CD4-positive, alpha-beta memory T cell (primary cell): ENCODE measurements around the gene STAC2. TPM values are rescaled to one million over a fixed set of nuclear protein-coding genes. Genes with fewer than 3 reads are reported as not detected.

Experiments used
- CTCF ChIA-PET: fragments of 350-600 bp; sonication (Branson Sonifier 250); formaldehyde crosslinking; loops from one replicate; lab custom pipeline; 2021; ENCODE audit warnings: inconsistent platforms; ENCODE audit not compliant: partially characterized antibody; lab: Charles Lee
- POLR2A ChIA-PET: fragments of 350-600 bp; sonication (Branson Sonifier 250); formaldehyde crosslinking; loops from one replicate; lab custom pipeline; 2021; ENCODE audit not compliant: partially characterized antibody; lab: Charles Lee
- DNase-seq, 5 donors: peaks; one replicate each; pipeline versions ENCODE4 v3.0.0 to v3.0.0-alpha.2; 2020 to 2022; ENCODE audit warnings: mixed read lengths in 1 of 5
- H3K27ac ChIP-seq: one replicate; pipeline ENCODE4 v1.7.0; 2013; ENCODE audit warnings: low read depth, low read length
- H3K27me3 ChIP-seq: 2 replicates; pipeline ENCODE4 v1.7.0; 2013; ENCODE audit warnings: mild to moderate bottlenecking, low read length, moderate library complexity; ENCODE audit not compliant: insufficient read depth
- H3K36me3 ChIP-seq: 2 replicates; pipeline ENCODE4 v1.7.0; 2013; ENCODE audit warnings: mild to moderate bottlenecking, low read length, moderate library complexity; ENCODE audit not compliant: insufficient read depth
- H3K4me1 ChIP-seq: 2 replicates; pipeline ENCODE4 v1.7.0; 2013; ENCODE audit warnings: mild to moderate bottlenecking, low read length, moderate library complexity; ENCODE audit not compliant: insufficient read depth
- H3K4me3 ChIP-seq, 2 donors: one replicate each; pipeline ENCODE4 v1.7.0; 2013; ENCODE audit warnings: low read length in 2 of 2, mild to moderate bottlenecking in 1 of 2
- H3K9me3 ChIP-seq, 2 donors: one replicate each; pipeline ENCODE4 v1.7.0; 2013; ENCODE audit warnings: low read length in 2 of 2, control low read depth in 1 of 2; ENCODE audit not compliant: control insufficient read depth in 1 of 2
- H3K27ac Mint-ChIP-seq, 7 donors: one replicate each; pipeline ENCODE4 v1.8.0; 2020 to 2021; ENCODE audit warnings: mixed read lengths in 7 of 7, mild to moderate bottlenecking in 6 of 7, inconsistent platforms in 3 of 7, moderate library complexity in 3 of 7
- H3K27me3 Mint-ChIP-seq, 2 donors: one replicate each; pipeline ENCODE4 v1.8.0; 2020 to 2021; ENCODE audit warnings: mixed read lengths in 2 of 2
- H3K36me3 Mint-ChIP-seq, 2 donors: one replicate each; pipeline ENCODE4 v1.8.0; 2020 to 2021; ENCODE audit warnings: mixed read lengths in 2 of 2, inconsistent platforms in 1 of 2, mild to moderate bottlenecking in 1 of 2
- H3K4me1 Mint-ChIP-seq, 4 donors: one replicate each; pipeline ENCODE4 v1.8.0; 2020 to 2021; ENCODE audit warnings: mixed read lengths in 4 of 4, mild to moderate bottlenecking in 1 of 4
- H3K4me3 Mint-ChIP-seq, 8 donors: one replicate each; pipeline ENCODE4 v1.8.0; 2020 to 2021; ENCODE audit warnings: mixed read lengths in 8 of 8, mild to moderate bottlenecking in 7 of 8, moderate library complexity in 6 of 8, inconsistent platforms in 3 of 8
- H3K9me3 Mint-ChIP-seq, 8 donors: one replicate each; pipeline ENCODE4 v1.8.0; 2020 to 2021; ENCODE audit warnings: mixed read lengths in 8 of 8, mild to moderate bottlenecking in 5 of 8, inconsistent platforms in 3 of 8, moderate library complexity in 1 of 8
- intact Hi-C: fragments of 100-400 bp; cut with micrococcal nuclease; formaldehyde crosslinking; loops from one replicate; pipeline ENCODE4 v1.15.1; 2023
- polyA plus RNA-seq, 2 donors: library from polyadenylated mRNA; unstranded; fragments of 300-500 nt; fragmentation: Illumina TruSeq; gene quantifications; one replicate each; pipeline ENCODE4 v1.2.3, GENCODE V29; 2021
- total RNA-seq, 2 experiments: library from RNA; stranded (reverse); gene quantifications; one replicate each; pipeline ENCODE4 v1.2.3, GENCODE V29; 2021

STAC2 gene
- total and polyA plus RNA-seq, 4 experiments from 2014 or later: not detected

DNA sequence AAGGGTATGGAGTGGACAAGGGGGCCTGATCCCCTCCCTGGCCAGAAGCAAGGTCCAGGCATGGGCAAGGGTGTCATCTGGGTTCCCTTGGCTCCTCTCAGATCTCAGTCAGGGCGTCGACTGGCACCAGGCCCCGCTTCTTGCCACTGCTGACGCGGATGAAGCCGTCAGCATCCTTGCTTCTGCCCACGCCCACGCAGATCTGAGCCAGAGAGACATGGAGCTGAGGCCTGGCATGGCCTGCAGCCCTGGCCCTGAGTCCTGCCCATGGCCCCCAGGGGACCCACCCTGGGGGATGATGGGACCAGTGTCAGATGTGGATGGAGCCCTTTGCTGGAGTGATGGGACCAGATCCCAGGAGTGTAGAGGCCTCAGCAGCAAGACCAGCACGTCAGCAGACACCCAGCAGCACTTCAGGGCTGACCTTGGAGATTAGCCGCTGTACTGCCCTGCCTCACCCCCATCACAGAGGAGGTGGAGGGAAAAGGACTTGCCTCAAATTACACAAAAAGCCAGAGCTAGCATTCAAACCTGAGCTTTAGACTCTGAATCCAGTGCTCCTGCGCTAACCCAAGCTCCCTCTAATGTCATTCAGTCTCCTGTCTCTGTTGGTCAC lies 13.4 kb downstream of the STAC2 start:
- CTCF ChIA-PET: interaction anchor here (18.4 kb wide), 1 partner anchor 27 kb away, joined by 554 read pairs; no protein-coding TSS in a partner anchor
- H3K4me3 Mint-ChIP-seq: no peak overlapping the region
- intact Hi-C loops: no loop called here
- H3K27ac ChIP-seq: no peak overlapping the region
- peaks cover under 1 to 22% (median 11%) of the 10 kb centered on the region in 4 donors for H3K4me1 Mint-ChIP-seq
- no peaks in the 10 kb centered on the region for H3K9me3 Mint-ChIP-seq
- POLR2A ChIA-PET: no interaction called here
- no peaks in the 10 kb centered on the region for H3K9me3 ChIP-seq
- no peak for DNase-seq
- no peaks in the 10 kb centered on the region for H3K36me3 ChIP-seq
- H3K27ac Mint-ChIP-seq: no peak overlapping the region
- H3K27me3 ChIP-seq: no peaks in the 10 kb centered on the region
- H3K4me1 ChIP-seq: peaks cover 20% of the 10 kb centered on the region
- no peaks in the 10 kb centered on the region for H3K36me3 Mint-ChIP-seq
- no peak overlapping the region for H3K4me3 ChIP-seq
- H3K27me3 Mint-ChIP-seq: peaks cover 8 to 11% of the 10 kb centered on the region in 2 donors

- no peaks in the 10 kb centered on the region for H3K27me3 ChIP-seq
- peaks cover under 1% of the 10 kb centered on the region for H3K36me3 ChIP-seq
- H3K4me1 Mint-ChIP-seq: peaks cover 3 to 32% (median 16%) of the 10 kb centered on the region in 4 donors
- H3K9me3 ChIP-seq: no peaks in the 10 kb centered on the region
- ChIA-PET POLR2A (interaction anchor here (0.8 to 4.8 kb wide), 3 partner anchors 11 to 35 kb away, joined by 4 to 54 read pairs (median 25); partner anchors contain the start of gene RPL19), CTCF (interaction anchor here (1.4 to 18.4 kb wide), 3 partner anchors 10 to 227 kb away, joined by 4 to 554 read pairs (median 6); partner anchors contain the start of gene RPL19)
- intact Hi-C loops: no loop called here
- peaks cover 24% of the 10 kb centered on the region for H3K4me1 ChIP-seq
- H3K27ac ChIP-seq: no peak overlapping the region
- peaks cover under 1 to 2% of the 10 kb centered on the region in 2 donors for H3K36me3 Mint-ChIP-seq
- peak overlapping the region in 7 of 8 donors; percentile 15 to 75 (median 65) for H3K4me3 Mint-ChIP-seq
- H3K27ac Mint-ChIP-seq: peak overlapping the region in 3 of 7 donors; percentile 59 to 80 (median 79)
- DNase-seq: no peak
- H3K9me3 Mint-ChIP-seq: no peaks in the 10 kb centered on the region
- H3K27me3 Mint-ChIP-seq: peaks cover 2% of the 10 kb centered on the region in 2 donors
- H3K4me3 ChIP-seq: no peak overlapping the region
Measured at GRCh38 chr17:39210093-39210434, 15.7 kb downstream of the STAC2 start.

GRCh38 chr17:39209317-39210092 lies 16.2 kb downstream of the STAC2 start:
- H3K9me3 Mint-ChIP-seq: no peaks in the 10 kb centered on the region
- peak; percentile 48 to 83 (median 59) for DNase-seq
- H3K27ac Mint-ChIP-seq: peak overlapping the region in 5 of 7 donors; percentile 31 to 86 (median 55)
- Histone ChIP-seq H3K27ac (no peak overlapping the region), H3K4me1 (peaks cover 24% of the 10 kb centered on the region), H3K36me3 (peaks cover 7% of the 10 kb centered on the region), H3K9me3 (no peaks in the 10 kb centered on the region), H3K4me3 (no peak overlapping the region), H3K27me3 (no peaks in the 10 kb centered on the region)
- CTCF ChIA-PET: interaction anchor here (0.7 to 18.4 kb wide), 5 partner anchors 8 to 226 kb away, joined by 3 to 554 read pairs (median 5); partner anchors contain the start of gene RPL19
- peaks cover 6 to 8% of the 10 kb centered on the region in 2 donors for H3K36me3 Mint-ChIP-seq
- peaks cover 3 to 32% (median 16%) of the 10 kb centered on the region in 4 donors for H3K4me1 Mint-ChIP-seq
- intact Hi-C loops: loop anchor here (10.0 kb wide), 2 partner anchors 255 to 505 kb away; partner anchors contain the start of genes CDK12 and MLLT6
- H3K4me3 Mint-ChIP-seq: peak overlapping the region in 7 of 8 donors; percentile 8 to 75 (median 36)
- POLR2A ChIA-PET: interaction anchor here (0.7 to 4.8 kb wide), 6 partner anchors 10 to 57 kb away, joined by 3 to 54 read pairs (median 4); partner anchors contain the start of gene RPL19
- H3K27me3 Mint-ChIP-seq: peaks cover 2% of the 10 kb centered on the region in 2 donors

DNA sequence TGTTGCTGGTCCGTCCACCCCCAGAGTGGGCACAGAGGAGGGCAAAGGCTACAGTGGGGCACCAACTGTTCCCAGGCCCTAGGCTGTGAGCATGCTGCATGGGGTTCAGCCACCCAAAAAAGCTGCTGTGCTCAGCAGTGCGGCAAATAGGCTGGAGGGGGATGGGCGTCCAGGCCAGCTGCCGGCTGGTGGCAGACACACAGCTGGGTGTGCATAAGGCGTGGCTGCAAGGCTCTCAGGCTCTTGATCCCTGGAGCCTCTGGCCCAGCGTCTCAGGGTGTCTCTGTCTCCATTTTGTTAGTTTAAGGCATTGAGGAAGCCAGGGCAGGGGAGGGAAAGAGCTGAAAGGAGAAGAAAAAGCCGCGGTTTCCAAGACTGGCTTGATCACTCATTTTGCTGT lies 16.9 kb downstream of the STAC2 start:
- H3K27ac Mint-ChIP-seq: peak overlapping the region in 3 of 7 donors; percentile 48 to 86 (median 55)

GRCh38 chr17:39208136-39208535 lies 17.6 kb downstream of the STAC2 start:
- Histone ChIP-seq H3K4me3 (no peak overlapping the region), H3K36me3 (peaks cover 19% of the 10 kb centered on the region), H3K4me1 (peaks cover 24% of the 10 kb centered on the region), H3K9me3 (no peaks in the 10 kb centered on the region), H3K27me3 (no peaks in the 10 kb centered on the region), H3K27ac (no peak overlapping the region)
- peaks cover 18 to 20% of the 10 kb centered on the region in 2 donors for H3K36me3 Mint-ChIP-seq
- H3K9me3 Mint-ChIP-seq: no peaks in the 10 kb centered on the region
- ChIA-PET POLR2A (interaction anchor here (1.6 to 4.8 kb wide), 3 partner anchors 9 to 34 kb away, joined by 5 to 54 read pairs (median 25); partner anchors contain the start of gene RPL19), CTCF (interaction anchor here (0.5 to 18.4 kb wide), 4 partner anchors 10 to 1187 kb away, joined by 3 to 554 read pairs (median 6); no protein-coding TSS in a partner anchor)
- no peak overlapping the region for H3K27ac Mint-ChIP-seq
- H3K4me3 Mint-ChIP-seq: no peak overlapping the region
- peaks cover 3 to 37% (median 20%) of the 10 kb centered on the region in 4 donors for H3K4me1 Mint-ChIP-seq
- DNase-seq: no peak
- H3K27me3 Mint-ChIP-seq: peaks cover 1 to 2% of the 10 kb centered on the region in 2 donors
- intact Hi-C loops: loop anchor here (10.0 kb wide), 2 partner anchors 257 to 503 kb away; partner anchors contain the start of genes CDK12 and MLLT6

More for the DNA sequence above, 16.9 kb downstream of the STAC2 start:
- Histone ChIP-seq H3K4me3 (no peak overlapping the region), H3K4me1 (peaks cover 24% of the 10 kb centered on the region), H3K27me3 (no peaks in the 10 kb centered on the region), H3K36me3 (peaks cover 13% of the 10 kb centered on the region), H3K9me3 (no peaks in the 10 kb centered on the region), H3K27ac (no peak overlapping the region)
- Mint-ChIP-seq H3K27me3 (peaks cover 2% of the 10 kb centered on the region in 2 donors), H3K9me3 (no peaks in the 10 kb centered on the region), H3K4me3 (peak overlapping the region in 2 of 8 donors; percentile 39 to 75), H3K36me3 (peaks cover 11 to 14% of the 10 kb centered on the region in 2 donors), H3K4me1 (peaks cover 3 to 32% (median 16%) of the 10 kb centered on the region in 4 donors)
- ChIA-PET CTCF (interaction anchor here (0.7 to 18.4 kb wide), 5 partner anchors 9 to 226 kb away, joined by 3 to 554 read pairs (median 5); partner anchors contain the start of gene RPL19), POLR2A (interaction anchor here (0.7 to 4.8 kb wide), 5 partner anchors 9 to 56 kb away, joined by 3 to 54 read pairs (median 3); partner anchors contain the start of gene RPL19)
- no peak for DNase-seq
- intact Hi-C loops: loop anchor here (10.0 kb wide), 2 partner anchors 256 to 504 kb away; partner anchors contain the start of genes CDK12 and MLLT6

- H3K9me3 ChIP-seq: no peaks in the 10 kb centered on the region
- no peak for DNase-seq
- Mint-ChIP-seq H3K36me3 (peaks cover 38 to 47% of the 10 kb centered on the region in 2 donors), H3K27ac (peak overlapping the region in 2 of 7 donors; percentile 55 to 96), H3K4me1 (peaks cover 18 to 63% (median 42%) of the 10 kb centered on the region in 4 donors), H3K4me3 (peak overlapping the region in 1 of 8 donors; percentile 49), H3K27me3 (no peaks in the 10 kb centered on the region), H3K9me3 (peaks cover 0 to under 1% (median 0%) of the 10 kb centered on the region in 8 donors)
- peaks cover 45% of the 10 kb centered on the region for H3K4me1 ChIP-seq
- no peak overlapping the region for H3K27ac ChIP-seq
- POLR2A ChIA-PET: interaction anchor here (1.0 to 2.8 kb wide), 2 partner anchors 33 to 39 kb away, joined by 3 to 35 read pairs; no protein-coding TSS in a partner anchor
- no peak overlapping the region for H3K4me3 ChIP-seq
- H3K27me3 ChIP-seq: no peaks in the 10 kb centered on the region
- CTCF ChIA-PET: interaction anchor here (0.7 to 18.4 kb wide), 4 partner anchors 9 to 222 kb away, joined by 3 to 554 read pairs (median 4); no protein-coding TSS in a partner anchor
- H3K36me3 ChIP-seq: peaks cover 37% of the 10 kb centered on the region
- intact Hi-C loops: loop anchor here (10.0 kb wide), 2 partner anchors 260 to 500 kb away; partner anchors contain the start of genes CDK12 and MLLT6
Measured at GRCh38 chr17:39205112-39205526, 20.6 kb downstream of the STAC2 start.
